Stimulated activated CD4-positive, alpha-beta T cell treated with anti-CD3 and anti-CD28 coated beads, Interleukin-4, amount 100 ng/mL, for 48 hours (primary cell): ENCODE measurements around the gene SLC41A1.

Experiments used
- DNase-seq, 2 donors: peaks; one replicate each; pipeline ENCODE4 v3.0.0-alpha.2; 2020; ENCODE audit warnings: low read depth in 2 of 2

SLC41A1 gene

GRCh38 chr1:205822397-205822796 lies 9.4 kb upstream of the SLC41A1 start:
- DNase-seq, result no peak

GRCh38 chr1:205817988-205818387 lies 5.0 kb upstream of the SLC41A1 start:
- DNase-seq, result no peak

GRCh38 chr1:205817364-205817763 lies 4.4 kb upstream of the SLC41A1 start:
- no peak for DNase-seq

- DNase-seq, result no peak
These were observed 709 bp upstream of the SLC41A1 start for GRCh38 chr1:205813755-205814058.

GRCh38 chr1:205812271-205812877 lies 624 bp downstream of the SLC41A1 start:
- peak in 1 of 2 donors; percentile 15 for DNase-seq

GRCh38 chr1:205811660-205812059 lies 1.3 kb downstream of the SLC41A1 start:
- no peak for DNase-seq

GRCh38 chr1:205810448-205811157 lies 2.4 kb downstream of the SLC41A1 start:
- DNase-seq, result no peak

- DNase-seq, result no peak
These were observed 3.1 kb downstream of the SLC41A1 start for GRCh38 chr1:205809942-205810345.

- no peak for DNase-seq
These were observed 3.5 kb downstream of the SLC41A1 start for GRCh38 chr1:205809469-205809868.

GRCh38 chr1:205805082-205805711 lies 7.8 kb downstream of the SLC41A1 start:
- peak; percentile 33 to 43 for DNase-seq

GRCh38 chr1:205804605-205805004 lies 8.4 kb downstream of the SLC41A1 start:
- no peak for DNase-seq

- no peak for DNase-seq
These were observed 9.0 kb downstream of the SLC41A1 start for GRCh38 chr1:205803986-205804385.

- no peak for DNase-seq
These were observed 10.9 kb downstream of the SLC41A1 start for GRCh38 chr1:205802060-205802459.

GRCh38 chr1:205800981-205801703 lies 11.9 kb downstream of the SLC41A1 start:
- DNase-seq, result no peak

GRCh38 chr1:205800427-205800826 lies 12.6 kb downstream of the SLC41A1 start:
- no peak for DNase-seq

GRCh38 chr1:205798577-205798976 lies 14.4 kb downstream of the SLC41A1 start:
- no peak for DNase-seq

GRCh38 chr1:205797168-205797567 lies 15.8 kb downstream of the SLC41A1 start:
- no peak for DNase-seq

GRCh38 chr1:205794011-205794730 lies 18.8 kb downstream of the SLC41A1 start:
- no peak for DNase-seq

GRCh38 chr1:205792961-205793673 lies 19.9 kb downstream of the SLC41A1 start:
- DNase-seq, result no peak

GRCh38 chr1:205792481-205792881 lies 20.5 kb downstream of the SLC41A1 start:
- DNase-seq, result no peak

- DNase-seq, result peak; percentile 35 to 42
These were observed 21.3 kb downstream of the SLC41A1 start for GRCh38 chr1:205791568-205792180.
